Thyroid gland (tissue), 4 donors: ENCODE data around the gene ARMC3.

Source experiments
- CTCF ChIP-seq, 6 experiments: fragments of 200-600 bp in 3 of 6; fragments of 450-650 bp in 3 of 6; sonication (generic) in 3 of 6; IDR thresholded peaks; one replicate each; pipeline ENCODE4 v1.5.1; 2016 to 2019; ENCODE audit warnings: antibody characterized with exemption in 6 of 6, mild to moderate bottlenecking in 2 of 6, inconsistent platforms in 1 of 6, moderate library complexity in 1 of 6
- POLR2A ChIP-seq, 2 donors: fragments of 450-650 bp; IDR thresholded peaks; one replicate each; pipeline ENCODE4 v1.6.1; 2017; ENCODE audit warnings: antibody characterized with exemption in 2 of 2, mild to moderate bottlenecking in 2 of 2, moderate library complexity in 1 of 2

GRCh38 chr10:23037561-23037960 lies 109.7 kb downstream of the ARMC3 start:
- no peak for TF ChIP-seq CTCF (IDR thresholded peaks at IDR 0.05)
- TF ChIP-seq POLR2A (IDR thresholded peaks at IDR 0.05): no peak
